GM18867 (cell line): Measurements from ENCODE around the gene GRAP2.
"Not testable (repeated sequence)": the region's sequence is repeated elsewhere in the genome, so short reads cannot be mapped to it uniquely, and the experiment has no call there.

Source experiments
- ATAC-seq: cut with Tn5 transposase; IDR thresholded peaks from one replicate; pipeline ENCODE4 v1.9.1; 2021; ENCODE audit warnings: mild to moderate bottlenecking, moderate library complexity; ENCODE audit not compliant: unreplicated experiment

The GRAP2 gene

DNA sequence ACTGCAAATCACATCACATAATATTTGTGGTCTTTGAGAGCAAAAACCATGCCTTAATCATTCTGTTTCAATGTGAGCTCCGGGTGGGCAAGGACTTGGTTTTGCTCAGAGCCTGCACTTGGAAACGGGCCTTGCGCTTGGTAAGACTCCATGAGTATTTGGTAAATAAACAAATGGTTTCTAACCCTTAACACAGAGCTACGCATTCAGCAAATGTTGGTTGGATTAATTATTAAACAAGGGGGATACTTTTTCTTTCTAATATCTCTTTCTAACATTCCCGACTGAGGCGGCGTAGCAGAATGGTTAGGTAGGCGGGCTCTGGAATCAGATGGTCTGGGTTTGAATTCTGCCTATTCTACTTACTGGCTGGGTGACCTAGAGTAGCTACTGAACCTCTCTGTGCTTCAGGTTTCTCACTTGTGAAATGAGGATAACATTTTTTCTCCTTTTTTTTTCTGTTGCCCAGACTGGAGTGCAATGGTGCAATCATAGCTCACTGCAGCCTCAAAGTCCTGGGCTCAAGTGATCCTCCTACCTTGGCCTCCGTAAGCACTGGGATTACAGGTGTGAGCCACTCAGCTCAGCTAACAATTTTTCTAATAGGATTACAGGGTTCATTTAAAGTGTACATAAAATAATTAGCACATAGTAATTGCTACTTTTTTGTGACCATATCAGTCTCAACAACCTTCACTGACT lies 90.4 kb downstream of the GRAP2 start:
- ATAC-seq, result no peak

DNA sequence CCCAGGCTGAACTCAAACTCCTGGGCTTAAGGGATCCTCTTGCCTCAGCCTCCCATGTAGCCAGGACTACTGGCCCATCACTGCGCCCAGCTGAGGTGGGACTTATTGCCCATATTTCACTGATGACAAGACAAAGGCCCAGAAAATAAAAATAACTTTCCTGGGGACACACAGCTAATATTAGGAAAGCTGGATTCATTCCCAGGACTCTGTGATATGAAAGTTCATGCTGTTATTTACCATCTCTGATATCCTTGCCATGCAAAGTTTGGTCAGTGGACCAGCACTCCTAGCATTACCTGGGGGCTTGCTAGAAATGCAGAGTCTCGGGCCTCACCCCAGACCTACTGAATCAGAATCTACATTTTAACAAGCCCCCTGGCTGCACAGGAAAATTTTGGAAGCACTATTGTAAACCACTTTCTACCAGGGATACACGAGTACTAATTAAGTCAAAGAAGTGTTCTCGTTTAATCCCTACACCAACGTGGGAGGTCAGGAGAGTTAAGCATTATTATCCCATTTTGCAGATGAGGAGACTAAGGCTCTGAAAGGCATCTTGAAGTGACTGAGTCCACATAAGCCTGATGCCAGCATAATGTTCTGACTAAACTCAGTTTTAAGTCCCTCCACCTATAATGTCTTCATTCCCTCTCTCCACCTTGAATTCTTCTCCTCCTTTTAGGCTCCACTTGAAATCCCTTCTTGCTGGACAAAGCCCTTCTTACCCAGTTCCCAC lies 91.4 kb downstream of the GRAP2 start:
- no peak for ATAC-seq

DNA sequence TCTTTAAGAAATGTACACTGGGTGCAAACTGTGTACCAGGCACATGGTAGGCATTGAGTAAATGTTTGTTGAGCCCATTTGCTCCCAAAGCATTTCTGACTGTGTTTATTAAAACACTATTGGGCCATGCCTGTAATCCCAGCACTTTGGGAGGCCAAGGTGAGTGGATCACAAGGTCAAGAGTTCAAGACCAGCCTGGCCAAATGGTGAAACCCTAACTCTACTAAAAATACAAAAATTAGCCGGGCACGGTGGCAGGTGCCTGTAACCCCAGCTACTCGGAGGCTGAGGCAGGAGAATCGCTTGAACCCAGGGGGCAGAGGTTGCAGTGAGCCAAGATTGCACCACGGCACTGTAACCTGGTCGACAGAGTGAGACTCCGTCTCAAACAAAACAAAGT lies 92.0 kb downstream of the GRAP2 start:
- not testable (repeated sequence) for ATAC-seq

DNA sequence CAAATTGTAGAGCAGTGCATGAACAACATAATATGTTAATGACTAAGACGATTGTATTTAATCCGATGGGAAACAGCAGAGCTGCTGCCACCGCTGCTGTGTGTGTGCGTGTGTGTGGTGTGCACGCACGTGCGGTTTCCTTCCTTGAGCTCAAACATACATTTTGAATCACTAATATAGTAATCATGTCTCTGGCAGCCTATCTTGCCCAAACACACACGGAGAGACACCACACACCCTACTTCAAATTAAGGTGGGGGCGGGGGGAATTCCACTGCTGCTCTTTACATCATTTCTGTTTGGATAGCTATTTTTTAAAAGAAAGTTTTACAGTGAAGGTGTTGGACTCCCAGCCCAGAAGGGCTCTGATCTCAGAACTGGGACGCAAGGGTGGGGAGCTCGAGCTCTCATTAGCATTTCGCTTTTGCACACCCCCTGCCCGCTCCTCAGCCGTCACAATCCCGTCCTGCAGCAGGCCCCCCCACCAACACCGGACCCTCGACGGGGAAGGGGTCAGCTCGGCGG lies 93.2 kb downstream of the GRAP2 start:
- ATAC-seq, result no peak

DNA sequence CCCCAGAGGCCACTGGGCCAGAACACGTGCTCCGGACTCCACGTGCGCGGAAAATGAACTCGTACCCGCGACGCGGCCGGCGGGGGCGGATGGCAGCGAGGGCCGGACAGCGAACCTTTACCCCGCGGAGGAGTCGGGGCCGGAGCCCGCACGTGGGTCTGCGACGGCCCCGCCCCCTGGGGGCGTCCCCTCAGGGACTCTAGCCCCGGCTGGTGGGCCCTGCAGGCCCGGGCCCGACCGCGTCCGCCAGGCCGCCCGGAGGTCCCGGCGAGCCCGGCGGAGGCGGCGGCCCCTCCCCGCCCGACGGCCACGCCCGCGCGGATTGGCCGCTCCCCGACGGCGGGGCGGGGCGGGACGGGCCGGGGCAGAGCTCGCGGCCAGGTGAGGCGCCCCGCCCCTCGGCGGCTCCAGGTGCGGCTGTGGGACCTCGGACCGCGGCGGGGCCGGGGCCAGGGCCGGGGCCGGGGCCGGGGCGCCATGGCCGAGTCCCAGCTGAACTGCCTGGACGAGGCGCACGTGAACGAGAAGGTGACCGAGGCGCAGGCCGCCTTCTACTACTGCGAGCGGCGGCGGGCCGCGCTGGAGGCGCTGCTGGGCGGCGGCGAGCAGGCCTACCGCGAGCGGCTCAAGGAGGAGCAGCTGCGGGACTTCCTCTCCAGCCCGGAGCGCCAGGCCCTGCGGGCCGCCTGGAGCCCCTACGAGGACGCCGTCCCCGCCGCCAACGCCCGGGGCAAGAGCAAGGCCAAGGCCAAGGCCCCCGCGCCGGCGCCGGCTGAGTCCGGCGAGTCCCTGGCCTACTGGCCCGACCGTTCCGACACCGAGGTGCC lies 93.9 kb downstream of the GRAP2 start, which contains the start of gene FAM83F:
Gene FAM83F, plus strand, starts transcription at position 389 of the 827 bp plus-strand sequence. Its CDS starts 89 bp downstream, at position 478.
- ATAC-seq, result no peak

DNA sequence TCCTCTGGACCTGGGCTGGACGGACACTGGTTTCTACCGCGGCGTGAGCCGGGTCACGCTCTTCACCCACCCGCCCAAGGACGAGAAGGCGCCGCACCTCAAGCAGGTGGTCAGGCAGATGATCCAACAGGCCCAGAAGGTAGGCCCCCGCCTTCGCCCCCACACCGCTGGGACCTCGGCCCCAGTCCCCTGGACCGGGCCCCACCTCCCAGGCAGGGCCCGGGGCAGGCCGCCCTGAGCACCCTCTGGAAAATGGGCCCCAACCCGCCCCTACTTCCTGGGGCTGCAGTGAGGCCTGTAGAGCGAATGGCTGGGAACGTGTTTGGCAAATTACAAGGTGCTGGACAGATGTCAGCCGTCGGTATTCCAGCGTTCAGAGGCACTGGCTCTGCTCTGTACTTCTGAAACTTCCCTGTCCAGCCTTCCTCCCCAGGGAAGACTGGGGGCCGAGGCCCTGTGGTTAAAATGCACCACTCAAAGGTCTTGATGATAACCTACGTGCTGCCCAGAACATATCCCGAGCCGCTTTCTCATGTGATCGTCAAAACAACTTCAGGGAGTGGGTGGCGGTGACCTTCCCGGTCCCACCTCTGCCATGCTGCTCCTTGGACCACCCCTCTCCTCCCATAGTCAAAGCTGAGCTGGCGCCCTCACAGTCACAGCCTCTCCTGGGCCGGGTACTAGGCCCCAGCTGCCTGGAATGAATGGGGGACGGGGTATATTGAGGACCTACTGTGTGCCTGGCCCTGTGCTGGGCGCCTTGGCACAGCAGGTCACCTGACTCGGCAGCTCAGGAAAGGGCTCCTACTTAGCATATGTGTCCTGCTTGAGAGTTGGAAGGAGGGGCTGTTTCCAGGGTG lies 94.7 kb downstream of the GRAP2 start:
- ATAC-seq, result no peak

DNA sequence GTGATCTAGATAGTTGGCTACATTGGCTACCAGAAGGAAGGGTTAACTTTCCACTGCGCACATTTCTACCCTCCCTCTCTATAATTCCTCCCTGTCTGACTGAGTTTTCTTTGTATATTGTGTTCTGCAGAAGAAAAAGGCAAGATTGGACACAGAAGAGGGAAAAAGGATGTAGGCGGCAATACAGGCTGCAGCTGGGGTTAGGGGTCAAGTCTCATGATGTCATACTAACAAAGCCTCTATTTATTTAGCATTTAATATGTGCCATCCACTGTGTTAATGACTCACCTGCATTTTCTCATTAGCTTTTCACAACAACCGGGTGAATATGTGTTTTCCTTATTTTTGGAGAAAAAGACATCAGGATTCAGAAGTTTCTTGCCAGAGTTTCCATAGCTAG lies 95.8 kb downstream of the GRAP2 start:
- no peak for ATAC-seq

DNA sequence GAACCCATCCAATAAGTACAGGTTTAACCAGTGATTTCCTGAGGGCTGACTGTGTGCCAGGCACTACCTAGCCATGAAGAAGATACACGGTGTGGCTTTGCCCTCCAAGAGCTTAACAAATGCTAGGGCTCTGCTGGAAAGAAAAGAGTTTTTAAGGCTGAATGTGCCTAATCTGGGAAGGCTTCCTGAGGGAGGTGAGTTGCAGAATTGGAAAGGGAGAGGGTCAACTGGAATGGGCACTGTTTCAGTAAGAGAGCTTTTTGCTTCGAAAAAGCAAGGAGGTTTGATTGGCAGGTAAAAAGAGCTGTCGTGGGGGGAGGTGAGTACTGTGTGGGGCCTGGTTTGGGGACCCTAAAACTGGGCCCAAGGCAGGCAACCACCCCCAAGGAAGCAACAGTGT lies 96.5 kb downstream of the GRAP2 start:
- ATAC-seq, result no peak

DNA sequence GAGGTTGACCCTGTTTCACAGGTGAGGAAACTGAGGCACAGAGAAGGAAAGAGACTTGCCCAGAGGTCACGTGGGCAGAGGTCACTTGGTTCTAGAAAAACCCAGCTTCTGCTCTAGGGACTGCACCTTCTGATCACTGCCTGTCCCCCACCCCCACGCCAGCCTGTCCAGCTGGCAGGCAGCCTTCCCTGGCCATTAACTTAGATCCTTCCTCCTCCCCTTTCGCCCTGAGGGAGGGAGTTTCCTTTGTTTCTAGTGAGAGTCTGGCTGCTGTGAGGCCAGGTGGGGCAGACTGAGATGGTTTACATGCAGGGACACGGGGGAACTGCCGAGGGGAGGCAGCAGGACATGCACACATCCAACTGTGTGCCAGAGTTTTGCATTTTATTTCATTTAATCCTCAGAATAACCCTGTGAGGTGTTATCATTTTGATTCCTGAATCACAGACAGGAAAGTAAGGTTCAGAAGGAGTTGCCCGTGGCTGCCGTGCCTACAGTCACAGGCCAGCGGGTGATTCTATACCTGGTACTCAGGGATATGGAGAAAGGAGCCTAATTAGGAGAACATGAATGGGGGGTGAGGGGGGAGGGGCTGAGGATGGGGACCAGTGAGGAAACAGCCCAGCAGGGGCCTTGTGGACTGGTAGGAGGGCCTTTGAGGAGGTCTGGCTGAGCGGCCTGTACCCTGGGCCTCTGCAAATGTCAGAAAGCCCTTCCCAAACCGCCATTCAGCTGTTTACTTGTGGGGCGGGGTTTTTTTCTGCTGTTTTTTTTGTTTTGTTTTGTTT lies 97.2 kb downstream of the GRAP2 start:
- no peak for ATAC-seq

DNA sequence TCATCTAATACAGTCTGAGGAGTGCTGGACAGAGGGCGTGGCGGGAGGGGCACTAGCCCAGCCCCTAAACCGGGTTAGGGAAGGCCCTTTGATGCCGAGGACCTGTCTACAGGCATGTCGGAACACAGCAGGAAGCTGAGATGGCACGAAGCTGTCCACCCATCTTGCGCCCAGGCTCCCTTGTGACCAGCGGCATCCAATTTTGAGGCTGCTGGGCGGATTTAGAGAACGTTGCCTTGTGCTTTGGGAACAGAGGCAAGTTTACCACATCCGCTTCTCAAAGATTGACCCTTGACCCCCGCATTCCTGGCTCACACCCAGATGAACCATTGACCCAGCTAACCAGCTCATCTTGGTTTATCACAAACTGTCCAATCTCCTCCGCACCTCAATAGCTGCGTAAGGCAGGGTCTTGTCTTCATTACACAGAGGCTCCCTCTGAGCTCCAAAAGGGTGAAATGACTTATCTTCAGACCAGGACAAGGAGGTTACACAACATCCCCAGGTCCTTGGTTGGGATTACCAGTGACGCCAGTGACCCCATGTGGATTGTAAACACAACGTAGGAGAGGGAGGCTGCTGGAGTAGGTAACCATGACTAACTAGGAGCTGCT lies 98.4 kb downstream of the GRAP2 start:
- no peak for ATAC-seq

DNA sequence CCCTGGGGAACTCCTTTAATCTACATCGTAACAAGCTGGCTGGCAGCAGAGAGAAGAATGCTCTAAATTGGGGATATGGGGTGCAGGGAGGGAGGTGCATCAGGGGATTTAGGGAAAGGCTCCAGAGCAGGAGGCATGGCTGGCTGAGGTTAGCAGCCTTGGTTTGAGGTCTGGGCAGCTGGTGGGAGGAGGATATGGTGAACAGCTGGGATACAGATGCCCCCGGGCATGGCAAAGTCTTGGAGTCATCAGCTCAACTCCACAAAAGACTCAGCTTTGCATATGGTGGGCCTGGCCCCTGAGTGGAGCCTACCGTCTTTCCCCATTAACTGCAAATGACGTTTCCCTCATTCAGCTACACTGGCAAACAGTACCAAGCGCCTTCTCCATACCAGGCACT lies 99.3 kb downstream of the GRAP2 start:
- no peak for ATAC-seq

DNA sequence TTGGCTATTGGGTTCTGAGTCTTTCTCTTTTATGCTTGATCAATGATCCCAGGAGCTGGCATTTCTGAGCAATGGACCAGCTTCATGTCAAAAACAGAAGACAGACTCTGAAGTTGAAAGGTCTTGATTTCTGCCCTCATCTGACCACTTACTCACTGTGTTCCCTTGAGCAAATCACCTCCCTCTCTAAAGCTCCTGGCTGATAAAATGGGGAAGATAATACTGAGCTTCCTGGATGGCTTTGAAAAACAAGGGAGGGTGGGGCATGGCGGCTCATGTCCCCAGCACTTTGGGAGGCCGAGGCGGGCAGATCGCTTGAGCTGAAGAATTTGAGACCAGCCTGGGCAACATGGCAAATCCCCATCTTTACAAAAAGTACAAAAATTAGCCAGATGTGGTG lies 100.2 kb downstream of the GRAP2 start:
- no peak for ATAC-seq

DNA sequence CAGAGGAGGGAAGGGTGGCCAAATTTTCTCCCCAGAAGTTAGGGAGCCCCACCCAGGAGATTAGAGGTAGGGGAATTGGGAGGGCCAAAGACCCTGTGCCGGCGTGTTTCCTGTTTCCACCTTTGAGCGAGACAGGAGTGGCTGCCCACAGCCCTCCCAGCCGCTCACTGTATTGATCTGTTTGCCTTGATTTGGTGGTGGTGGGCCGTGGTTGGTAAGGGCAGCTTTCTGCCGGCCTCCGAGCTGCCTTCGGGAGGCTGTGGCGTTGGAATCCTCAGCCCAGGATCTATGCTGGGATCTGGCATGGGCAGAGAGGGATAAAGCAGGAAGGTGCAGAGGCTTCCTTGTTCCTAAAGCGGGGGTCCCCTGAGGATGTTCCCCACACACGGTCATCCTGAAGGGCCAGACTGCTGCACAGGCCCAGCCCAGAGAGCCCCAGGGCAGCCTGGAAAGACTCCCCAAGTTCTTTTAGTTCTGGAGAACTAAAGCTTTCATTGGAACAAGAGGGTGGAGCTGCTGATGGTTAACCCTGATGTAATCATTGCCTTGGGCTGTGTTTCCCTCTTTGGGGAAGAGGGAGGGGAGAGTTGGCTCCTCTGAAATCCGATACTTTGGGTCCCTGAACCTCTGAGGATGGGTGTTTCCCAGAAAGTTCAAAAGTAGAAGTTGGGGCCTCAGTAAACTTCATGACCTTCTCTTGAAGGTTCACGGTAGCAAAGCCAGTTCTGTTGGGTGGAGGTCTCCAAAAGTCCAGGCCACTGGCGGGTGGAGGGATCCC lies 101.1 kb downstream of the GRAP2 start:
- ATAC-seq, result no peak

DNA sequence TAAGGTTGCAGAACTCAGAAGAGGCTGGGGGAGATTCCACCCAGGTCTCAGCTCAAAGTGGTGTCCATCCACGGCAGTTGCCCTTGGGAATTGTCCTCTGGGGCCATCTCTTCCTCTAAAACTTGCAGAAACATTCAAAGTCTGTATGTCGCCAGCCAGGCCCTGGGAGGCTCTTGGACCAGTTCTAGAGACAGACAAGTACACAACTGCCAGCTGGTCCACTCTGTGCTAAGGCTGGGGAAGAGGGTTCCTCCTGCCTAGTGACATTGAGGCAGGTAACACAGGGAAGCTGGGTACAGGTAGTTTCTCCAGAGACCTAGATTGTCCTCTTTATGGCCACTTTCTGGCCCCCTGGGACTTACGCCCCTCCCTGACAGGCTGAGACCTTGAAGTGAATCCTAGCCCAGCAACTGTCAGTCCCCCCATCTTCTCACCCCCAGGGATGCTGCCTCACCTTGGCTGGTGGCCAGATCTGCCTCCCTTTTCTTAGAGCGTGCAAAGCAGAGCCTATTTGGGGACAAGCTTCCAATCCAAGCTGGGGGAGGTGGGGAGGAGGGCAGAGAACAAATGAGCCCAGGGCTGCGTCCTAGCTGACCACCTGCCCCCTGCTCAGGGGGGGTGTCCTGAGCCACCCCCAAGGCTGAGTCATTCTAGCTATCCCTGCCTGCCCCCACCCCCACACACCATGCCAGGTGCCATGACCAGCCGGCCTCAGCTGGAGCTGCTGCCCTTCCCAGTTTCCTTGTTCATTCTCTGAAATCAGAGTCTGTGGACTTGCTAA lies 102.2 kb downstream of the GRAP2 start:
- no peak for ATAC-seq

DNA sequence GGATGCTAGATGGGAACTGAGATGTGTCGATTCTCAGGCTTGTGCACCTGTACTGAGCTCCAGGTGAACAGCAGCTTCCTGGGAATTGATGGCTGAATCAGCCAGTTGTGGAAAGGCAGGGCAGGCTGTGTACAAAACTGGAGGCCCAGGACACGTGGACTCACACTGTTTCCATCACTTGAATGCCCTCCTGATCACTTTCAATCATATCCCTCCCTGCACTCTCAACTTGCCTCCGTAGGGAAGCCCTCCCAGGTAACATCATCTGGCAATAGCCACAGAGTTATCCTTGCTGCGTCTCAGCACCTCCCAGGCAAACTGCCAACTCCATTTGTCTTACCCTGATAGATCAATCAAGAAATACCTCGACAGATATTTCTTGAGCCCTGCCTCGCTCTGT lies 104.0 kb downstream of the GRAP2 start:
- ATAC-seq, result no peak

DNA sequence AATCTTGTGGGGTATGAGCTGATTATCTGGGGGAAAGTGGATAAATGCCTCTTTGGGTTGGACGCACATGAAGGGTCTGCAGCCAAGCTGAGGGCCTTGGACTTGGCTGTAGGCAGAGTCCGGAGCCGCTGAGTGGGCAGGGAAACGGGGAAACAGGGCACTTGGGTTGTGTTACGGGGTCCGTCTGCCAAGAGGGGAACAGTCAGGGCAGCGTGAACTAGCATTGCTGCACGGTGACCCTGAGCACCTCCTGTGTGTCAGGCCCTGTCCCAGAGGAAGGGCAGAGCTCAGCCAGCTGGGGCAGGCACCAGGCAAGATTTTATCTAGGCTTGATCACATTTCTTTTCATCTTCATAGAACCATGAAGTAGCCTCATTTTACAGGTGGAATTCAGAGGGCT lies 105.8 kb downstream of the GRAP2 start:
- no peak for ATAC-seq

DNA sequence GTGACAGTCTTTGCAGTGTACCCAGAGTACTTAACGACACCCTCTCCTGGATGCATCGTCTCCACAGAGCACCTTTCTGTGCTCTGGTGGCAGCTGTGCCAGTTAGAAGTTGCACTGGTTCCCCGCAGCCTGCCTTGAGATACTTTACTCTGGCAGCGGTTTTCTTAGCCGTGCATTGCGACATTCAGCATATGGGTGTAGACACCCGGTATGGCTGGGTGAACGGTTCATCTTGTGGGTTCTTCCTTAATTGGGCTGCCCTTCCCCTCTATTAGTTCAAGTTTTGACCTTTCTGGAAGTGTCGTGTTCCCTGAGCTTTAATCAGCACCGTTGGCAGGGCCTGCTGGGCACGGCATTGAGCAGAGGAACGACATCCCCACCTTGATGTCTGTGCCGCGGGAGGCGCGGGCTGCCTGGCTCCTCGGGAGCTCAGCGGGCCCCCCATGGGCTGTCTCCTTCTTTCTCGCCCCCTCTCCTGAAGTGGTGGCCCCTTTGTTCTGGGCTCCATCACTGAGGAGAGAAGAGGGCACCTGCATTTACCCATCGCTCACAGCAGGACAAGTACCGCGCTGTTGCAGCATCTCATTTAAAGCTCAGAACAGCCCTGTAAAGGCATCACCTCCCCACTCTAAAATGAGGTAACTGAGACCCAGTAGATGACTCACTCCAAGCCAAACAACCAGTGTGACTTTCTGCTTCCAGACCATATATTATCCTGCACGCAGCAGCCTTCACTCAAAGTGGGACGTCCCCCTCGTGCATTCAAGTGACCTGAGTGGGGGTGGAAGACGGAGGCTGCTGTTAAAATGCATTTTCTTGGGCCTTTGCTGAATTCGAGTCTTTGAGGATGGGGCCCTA lies 107.2 kb downstream of the GRAP2 start:
- no peak for ATAC-seq
